ENCODE measurements around the gene TANGO6. TPM values are rescaled to one million over a fixed set of nuclear protein-coding genes. Genes with fewer than 3 reads are reported as not detected.

TANGO6 gene
- polyA plus RNA-seq, 1 experiment: 14.6 TPM

DNA sequence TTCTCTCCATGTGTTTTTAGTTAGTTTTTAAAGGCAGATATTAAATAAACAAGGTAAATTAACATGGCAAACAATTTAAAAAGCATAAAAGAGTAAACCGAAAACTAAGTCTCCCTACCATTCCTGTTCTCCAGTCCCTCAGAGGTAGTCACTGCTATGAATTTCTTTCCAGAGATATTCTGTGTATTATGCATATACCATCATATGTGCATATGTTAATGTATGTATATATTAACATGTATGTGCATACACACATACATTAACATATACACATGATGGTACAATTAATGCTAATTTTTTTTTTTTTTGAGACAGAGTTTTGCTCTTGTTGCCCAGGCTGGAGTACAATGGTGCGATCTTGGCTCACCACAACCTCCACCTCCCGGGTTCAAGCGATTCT, 32.5 kb downstream of the TANGO6 start:
- ChIA-PET POLR2A (no interaction called here), CTCF (interaction anchor here (0.6 kb wide), 1 partner anchor 95 kb away, joined by 3 read pairs; no protein-coding TSS in a partner anchor)
- Histone ChIP-seq H3K27me3 (ENCODE audit: control insufficient read depth, insufficient read depth, low read length) (no peaks in the 10 kb centered on the region), H3K36me3 (ENCODE audit: control insufficient read depth, insufficient read depth, low read length) (peaks cover 2% of the 10 kb centered on the region; the same call in 1 of the 2 replicates), H3K4me3 (ENCODE audit: low read depth, low read length) (no peak overlapping the region)
- TF ChIP-seq, protein P1, sequence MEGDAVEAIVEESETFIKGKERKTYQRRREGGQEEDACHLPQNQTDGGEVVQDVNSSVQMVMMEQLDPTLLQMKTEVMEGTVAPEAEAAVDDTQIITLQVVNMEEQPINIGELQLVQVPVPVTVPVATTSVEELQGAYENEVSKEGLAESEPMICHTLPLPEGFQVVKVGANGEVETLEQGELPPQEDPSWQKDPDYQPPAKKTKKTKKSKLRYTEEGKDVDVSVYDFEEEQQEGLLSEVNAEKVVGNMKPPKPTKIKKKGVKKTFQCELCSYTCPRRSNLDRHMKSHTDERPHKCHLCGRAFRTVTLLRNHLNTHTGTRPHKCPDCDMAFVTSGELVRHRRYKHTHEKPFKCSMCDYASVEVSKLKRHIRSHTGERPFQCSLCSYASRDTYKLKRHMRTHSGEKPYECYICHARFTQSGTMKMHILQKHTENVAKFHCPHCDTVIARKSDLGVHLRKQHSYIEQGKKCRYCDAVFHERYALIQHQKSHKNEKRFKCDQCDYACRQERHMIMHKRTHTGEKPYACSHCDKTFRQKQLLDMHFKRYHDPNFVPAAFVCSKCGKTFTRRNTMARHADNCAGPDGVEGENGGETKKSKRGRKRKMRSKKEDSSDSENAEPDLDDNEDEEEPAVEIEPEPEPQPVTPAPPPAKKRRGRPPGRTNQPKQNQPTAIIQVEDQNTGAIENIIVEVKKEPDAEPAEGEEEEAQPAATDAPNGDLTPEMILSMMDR (IDR thresholded peaks at IDR 0.05; ENCODE audit: insufficient read depth, low read depth, low read length): no peak
- DNase-seq (ENCODE audit: low read depth): no peak

DNA sequence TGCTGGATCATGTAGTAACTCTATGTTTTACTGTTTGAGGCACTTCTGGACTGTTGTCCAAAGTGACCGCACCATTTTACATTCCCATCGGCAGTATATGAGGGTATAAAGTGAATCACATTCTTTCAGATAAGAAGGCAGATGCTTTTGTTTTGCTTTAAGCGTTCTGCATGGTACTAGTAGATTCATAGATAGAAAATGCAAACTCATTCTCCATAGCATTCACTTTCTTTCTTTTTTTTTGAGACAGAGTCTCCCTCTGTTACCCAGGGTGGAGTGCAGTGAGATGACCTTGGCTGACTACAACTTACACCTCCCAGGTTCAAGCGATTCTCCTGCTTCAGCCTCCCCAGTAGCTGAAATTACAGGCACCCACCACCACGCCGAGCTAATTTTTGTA, 40.4 kb downstream of the TANGO6 start:
- no peaks in the 10 kb centered on the region for H3K36me3 ChIP-seq (ENCODE audit: control insufficient read depth, insufficient read depth, low read length)
- CTCF ChIA-PET: interaction anchor here (1.5 kb wide), 1 partner anchor 210 kb away, joined by 3 read pairs; no protein-coding TSS in a partner anchor
- no peaks in the 10 kb centered on the region for H3K27me3 ChIP-seq (ENCODE audit: control insufficient read depth, insufficient read depth, low read length)
- POLR2A ChIA-PET: no interaction called here
- no peak overlapping the region for H3K4me3 ChIP-seq (ENCODE audit: low read depth, low read length)
- no peak for DNase-seq (ENCODE audit: low read depth)
- TF ChIP-seq, protein P1 (IDR thresholded peaks at IDR 0.05; ENCODE audit: insufficient read depth, low read depth, low read length): no peak

DNA sequence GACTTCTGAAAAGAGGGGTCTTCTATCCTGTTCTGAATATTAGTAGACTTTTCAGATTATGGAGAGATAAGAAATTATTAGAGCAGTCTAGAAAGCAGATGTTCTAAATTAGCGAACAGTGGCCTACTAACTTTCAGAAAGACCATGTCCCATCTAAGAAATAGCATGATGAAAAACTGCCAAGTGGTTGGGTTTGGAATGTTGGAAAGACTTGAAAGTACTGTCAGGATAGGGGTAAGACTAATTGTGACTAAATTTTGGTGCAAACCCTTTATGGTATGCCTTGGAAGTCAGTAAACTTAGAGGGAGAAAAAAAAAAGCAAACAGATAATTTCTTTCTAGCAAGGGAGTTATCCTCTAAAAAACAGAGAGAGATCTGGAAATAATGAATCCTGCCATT, 41.1 kb downstream of the TANGO6 start:
- ChIA-PET CTCF (interaction anchor here (1.5 kb wide), 1 partner anchor 210 kb away, joined by 3 read pairs; no protein-coding TSS in a partner anchor), POLR2A (no interaction called here)
- TF ChIP-seq, protein P1 (IDR thresholded peaks at IDR 0.05; ENCODE audit: insufficient read depth, low read depth, low read length): no peak
- no peak overlapping the region for H3K4me3 ChIP-seq (ENCODE audit: low read depth, low read length)
- DNase-seq (ENCODE audit: low read depth): no peak
- H3K36me3 ChIP-seq (ENCODE audit: control insufficient read depth, insufficient read depth, low read length): no peaks in the 10 kb centered on the region
- no peaks in the 10 kb centered on the region for H3K27me3 ChIP-seq (ENCODE audit: control insufficient read depth, insufficient read depth, low read length)

DNA sequence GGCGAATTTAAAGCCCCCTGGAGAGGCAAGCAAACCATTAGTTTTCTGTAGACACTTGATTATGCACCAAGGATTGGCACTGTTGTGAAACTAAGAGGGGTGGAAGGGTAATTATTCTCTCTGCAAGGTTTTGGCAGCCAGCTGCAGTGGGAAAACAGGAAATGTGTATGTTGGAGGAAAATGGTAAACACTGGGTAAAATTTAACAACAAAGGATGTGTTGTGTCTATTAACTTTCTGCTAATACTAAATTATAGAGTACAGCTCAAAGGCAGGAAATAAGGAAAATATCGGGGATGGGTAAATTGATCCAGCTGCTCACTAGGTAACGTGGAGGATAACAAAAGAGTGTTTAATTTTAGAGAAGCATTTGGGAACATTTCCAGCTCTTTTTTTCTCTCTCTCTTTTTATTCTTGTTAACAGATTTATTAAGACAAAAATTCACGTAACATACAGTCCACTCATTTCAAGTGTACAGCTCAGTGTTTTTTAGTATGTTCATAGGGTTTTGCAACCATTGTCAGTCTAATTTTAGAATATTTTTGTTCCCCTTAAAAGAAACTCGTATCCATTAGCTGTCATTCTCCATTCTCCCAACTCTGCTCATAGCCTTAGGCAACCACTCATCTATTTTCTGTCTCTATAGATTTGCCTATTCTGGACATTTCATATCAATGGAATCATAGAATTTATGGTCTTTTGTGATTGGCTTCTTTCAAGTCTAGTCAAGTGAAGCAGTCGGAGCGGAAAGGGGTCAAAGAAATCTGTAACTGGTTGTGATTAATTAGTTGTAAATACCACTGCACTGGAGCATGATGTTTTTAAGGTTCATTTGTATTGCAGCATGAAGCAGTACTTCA, 41.8 kb downstream of the TANGO6 start:
- TF ChIP-seq, protein P1 (IDR thresholded peaks at IDR 0.05; ENCODE audit: insufficient read depth, low read depth, low read length): no peak

DNA sequence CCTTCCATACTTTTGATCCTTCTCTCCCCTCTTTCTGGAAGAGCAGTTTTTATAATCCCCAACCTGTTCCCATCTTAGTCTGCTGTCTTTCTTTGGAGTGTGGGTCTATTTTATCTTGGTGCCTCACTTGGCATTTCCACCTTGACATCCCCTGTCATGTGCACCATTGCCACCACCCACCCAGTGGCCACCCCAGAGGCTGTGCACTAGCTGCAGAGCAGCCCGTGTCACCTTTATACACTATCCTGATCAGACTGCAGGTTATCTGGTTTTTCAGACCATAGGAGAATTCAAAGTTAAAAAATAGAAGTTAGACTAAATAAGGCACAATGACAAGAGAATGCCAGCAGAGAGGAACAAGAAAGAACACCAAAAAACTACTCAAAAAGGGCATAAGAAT, 43.8 kb downstream of the TANGO6 start:
- DNase-seq (ENCODE audit: low read depth): no peak
- TF ChIP-seq, protein P1 (IDR thresholded peaks at IDR 0.05; ENCODE audit: insufficient read depth, low read depth, low read length): no peak
- ChIA-PET CTCF (no interaction called here), POLR2A (no interaction called here)
- H3K36me3 ChIP-seq (ENCODE audit: control insufficient read depth, insufficient read depth, low read length): no peaks in the 10 kb centered on the region
- H3K27me3 ChIP-seq (ENCODE audit: control insufficient read depth, insufficient read depth, low read length): no peaks in the 10 kb centered on the region
- no peak overlapping the region for H3K4me3 ChIP-seq (ENCODE audit: low read depth, low read length)

More for the DNA sequence above, 41.8 kb downstream of the TANGO6 start:
- CTCF ChIA-PET: no interaction called here
- H3K4me3 ChIP-seq (ENCODE audit: low read depth, low read length): no peak overlapping the region
- H3K36me3 ChIP-seq (ENCODE audit: control insufficient read depth, insufficient read depth, low read length): no peaks in the 10 kb centered on the region
- POLR2A ChIA-PET: no interaction called here
- no peaks in the 10 kb centered on the region for H3K27me3 ChIP-seq (ENCODE audit: control insufficient read depth, insufficient read depth, low read length)
- DNase-seq (ENCODE audit: low read depth): no peak

All from BJ (cell line).